Trophoblast cell (in vitro differentiated cells and primary cell): ENCODE measurements around the gene C3AR1.
A peak's percentile ranks its signal among the peaks of the same experiment; 100 is the strongest.

ENCODE experiments used
- DNase-seq, 2 donors: peaks; one replicate each; pipeline ENCODE4 v3.0.0-alpha.2; 2016
- H2AFZ ChIP-seq: 2 replicates; pipeline ENCODE4 v1.6.1; 2013; ENCODE audit warnings: low read length, moderate library complexity, mild to moderate bottlenecking; ENCODE audit not compliant: insufficient read depth, poor library complexity
- H2AK5ac ChIP-seq: 2 replicates; pipeline ENCODE4 v1.6.1; 2013; ENCODE audit warnings: mild to moderate bottlenecking, low read length
- H2BK120ac ChIP-seq: 2 replicates; pipeline ENCODE4 v1.6.1; 2013; ENCODE audit warnings: low read length, mild to moderate bottlenecking, moderate library complexity; ENCODE audit not compliant: insufficient read depth, poor library complexity
- H2BK12ac ChIP-seq: 2 replicates; pipeline ENCODE4 v1.6.1; 2013; ENCODE audit warnings: mild to moderate bottlenecking, low read length, moderate library complexity
- H2BK5ac ChIP-seq: 2 replicates; pipeline ENCODE4 v1.6.1; 2013; ENCODE audit warnings: low read length, low read depth, moderate library complexity, mild to moderate bottlenecking; ENCODE audit not compliant: poor library complexity
- H3K14ac ChIP-seq: 2 replicates; pipeline ENCODE4 v1.6.1; 2013; ENCODE audit warnings: mild to moderate bottlenecking, low read length
- H3K18ac ChIP-seq: 2 replicates; pipeline ENCODE4 v1.6.1; 2013; ENCODE audit warnings: mild to moderate bottlenecking, low read length
- H3K23ac ChIP-seq: 2 replicates; pipeline ENCODE4 v1.6.1; 2013; ENCODE audit warnings: low read length
- H3K27ac ChIP-seq: 2 replicates; pipeline ENCODE4 v1.5.1; 2013; ENCODE audit warnings: low read depth, mild to moderate bottlenecking, inconsistent platforms, low read length, moderate library complexity
- H3K27me3 ChIP-seq: 2 replicates; pipeline ENCODE4 v1.6.1; 2013; ENCODE audit warnings: inconsistent platforms, mild to moderate bottlenecking, low read length, moderate library complexity; ENCODE audit not compliant: insufficient read depth
- H3K36me3 ChIP-seq, 2 experiments: 1 replicate in 1 of 2; 2 replicates in 1 of 2; pipeline ENCODE4 v1.6.1; 2013; ENCODE audit warnings: low read length in 2 of 2, mild to moderate bottlenecking in 2 of 2, moderate library complexity in 1 of 2; ENCODE audit not compliant: insufficient read depth in 2 of 2, control insufficient read depth in 1 of 2
- H3K4ac ChIP-seq: 2 replicates; pipeline ENCODE4 v1.6.1; 2013; ENCODE audit warnings: low read depth, mild to moderate bottlenecking, low read length, moderate library complexity
- H3K4me1 ChIP-seq, 2 experiments: 1 replicate in 1 of 2; 2 replicates in 1 of 2; pipeline ENCODE4 v1.6.1; 2013; ENCODE audit warnings: low read length in 2 of 2, mild to moderate bottlenecking in 2 of 2, moderate library complexity in 1 of 2; ENCODE audit not compliant: insufficient read depth in 2 of 2, control insufficient read depth in 1 of 2
- H3K4me2 ChIP-seq: 2 replicates; pipeline ENCODE4 v1.6.1; 2013; ENCODE audit warnings: inconsistent platforms, mild to moderate bottlenecking, low read length, moderate library complexity
- H3K4me3 ChIP-seq: 2 replicates; pipeline ENCODE4 v1.5.1; 2013; ENCODE audit warnings: mild to moderate bottlenecking, low read depth, low read length, inconsistent platforms
- H3K79me1 ChIP-seq: one replicate; pipeline ENCODE4 v1.6.1; 2013; ENCODE audit warnings: low read length
- H3K79me2 ChIP-seq: 2 replicates; pipeline ENCODE4 v1.6.1; 2013; ENCODE audit warnings: low read length, mild to moderate bottlenecking; ENCODE audit not compliant: control insufficient read depth, insufficient read depth, poor library complexity
- H3K9ac ChIP-seq: 2 replicates; pipeline ENCODE4 v1.6.1; 2013; ENCODE audit warnings: mild to moderate bottlenecking, low read length
- H3K9me3 ChIP-seq: 2 replicates; pipeline ENCODE4 v1.6.1; 2013; ENCODE audit warnings: low read depth, mild to moderate bottlenecking, control low read depth, inconsistent platforms, low read length; ENCODE audit not compliant: insufficient read depth
- H4K12ac ChIP-seq: 2 replicates; pipeline ENCODE4 v1.6.1; 2013; ENCODE audit warnings: low read depth, mild to moderate bottlenecking, low read length, moderate library complexity
- H4K8ac ChIP-seq: 2 replicates; pipeline ENCODE4 v1.6.1; 2013; ENCODE audit warnings: low read depth, mild to moderate bottlenecking, low read length, moderate library complexity
- H4K91ac ChIP-seq: one replicate; pipeline ENCODE4 v1.6.1; 2013; ENCODE audit warnings: low read depth, mild to moderate bottlenecking, low read length, moderate library complexity
- WGBS: extraction: QIAGEN DNeasy Blood & Tissue Kit; methylation state at CpG from one replicate; pipeline ENCODE4 v1.1.7; 2013; ENCODE audit warnings: missing lambda C conversion rate; ENCODE audit not compliant: insufficient read length, insufficient coverage; ENCODE audit errors: extremely low coverage; 5-methylcytosine and 5-hydroxymethylcytosine counted together

Gene C3AR1

GRCh38 chr12:8034802-8035201 lies 31.4 kb downstream of the C3AR1 start:
- Histone ChIP-seq H3K23ac (no peak overlapping the region), H3K9ac (no peak overlapping the region), H3K14ac (no peak overlapping the region), H4K8ac (no peak overlapping the region), H3K27ac (peak overlapping the region; percentile 42), H3K79me1 (peaks cover 9% of the 10 kb centered on the region), H3K36me3 (peaks cover 2% of the 10 kb centered on the region in 2 experiments), H3K4me3 (no peak overlapping the region), H3K9me3 (no peaks in the 10 kb centered on the region), H3K4me2 (no peak overlapping the region), H4K91ac (no peak overlapping the region), H2AFZ (no peak overlapping the region), H3K18ac (no peak overlapping the region), H4K12ac (no peak overlapping the region), H2BK120ac (no peak overlapping the region), H2BK12ac (no peak overlapping the region), H3K27me3 (no peaks in the 10 kb centered on the region), H3K4ac (no peak overlapping the region), H2BK5ac (no peak overlapping the region), H3K79me2 (peaks cover 9% of the 10 kb centered on the region), H2AK5ac (no peak overlapping the region), H3K4me1 (peaks cover 17 to 33% of the 10 kb centered on the region in 2 experiments)
- peak; percentile 48 to 71 for DNase-seq

- peak overlapping the region; percentile 70 for H3K4me2 ChIP-seq
- peak in 1 of 2 donors; percentile 38 for DNase-seq
- peak overlapping the region; percentile 58 for H2BK5ac ChIP-seq
- H3K4me1 ChIP-seq = peaks cover 14 to 30% of the 10 kb centered on the region in 2 experiments
- H4K91ac ChIP-seq = peak overlapping the region; percentile 56
- H2AFZ ChIP-seq = peak overlapping the region; percentile 55
- no peaks in the 10 kb centered on the region for H3K9me3 ChIP-seq
- no CpG with 5 or more reads among the region's 17 CpGs for WGBS
- H3K4me3 ChIP-seq = peak overlapping the region; percentile 93
- no peaks in the 10 kb centered on the region for H3K27me3 ChIP-seq
- peak overlapping the region; percentile 85 for H3K18ac ChIP-seq
- peaks cover 9% of the 10 kb centered on the region for H3K79me1 ChIP-seq
- peak overlapping the region; percentile 65 for H2BK120ac ChIP-seq
- peak overlapping the region; percentile 40 for H3K27ac ChIP-seq
- H2AK5ac ChIP-seq = peak overlapping the region; percentile 16
- H3K14ac ChIP-seq = peak overlapping the region; percentile 87
- H4K12ac ChIP-seq = peak overlapping the region; percentile 72
- H3K79me2 ChIP-seq = peaks cover 9% of the 10 kb centered on the region
- H4K8ac ChIP-seq = peak overlapping the region; percentile 85
- H3K36me3 ChIP-seq = no peaks in the 10 kb centered on the region
- H3K4ac ChIP-seq = peak overlapping the region; percentile 71
- H2BK12ac ChIP-seq = no peak overlapping the region
- H3K9ac ChIP-seq = peak overlapping the region; percentile 88
- no peak overlapping the region for H3K23ac ChIP-seq
These were observed 32.8 kb downstream of the C3AR1 start for GRCh38 chr12:8033153-8034044.

GRCh38 chr12:8032242-8033152 lies 33.7 kb downstream of the C3AR1 start, which contains the start of gene FOXJ2:
TSS of gene FOXJ2 (plus strand) at chr12:8032716. CDS start at chr12:8039833, 7,117 bp downstream.
- peak within 1 kb of the TSS; percentile 71 for H3K4ac ChIP-seq
- peak within 1 kb of the TSS; percentile 40 for H3K27ac ChIP-seq
- H3K79me1 ChIP-seq = peaks cover 9% of the 10 kb centered on the region
- peak within 1 kb of the TSS; percentile 65 for H2BK120ac ChIP-seq
- peak within 1 kb of the TSS; percentile 58 for H2BK5ac ChIP-seq
- H3K9ac ChIP-seq = peak within 1 kb of the TSS; percentile 90
- peak; percentile 47 to 74 for DNase-seq
- peak within 1 kb of the TSS; percentile 72 for H4K12ac ChIP-seq
- no peak within 1 kb of the TSS for H3K23ac ChIP-seq
- H2AK5ac ChIP-seq = peak within 1 kb of the TSS; percentile 16
- H3K4me3 ChIP-seq = peak within 1 kb of the TSS; percentile 93
- peaks cover 9% of the 10 kb centered on the region for H3K79me2 ChIP-seq
- no peaks in the 10 kb centered on the region for H3K27me3 ChIP-seq
- peak within 1 kb of the TSS; percentile 85 for H3K18ac ChIP-seq
- no peak within 1 kb of the TSS for H2BK12ac ChIP-seq
- peak within 1 kb of the TSS; percentile 74 for H2AFZ ChIP-seq
- peaks cover 12 to 27% of the 10 kb centered on the region in 2 experiments for H3K4me1 ChIP-seq
- H4K8ac ChIP-seq = peak within 1 kb of the TSS; percentile 85
- peak within 1 kb of the TSS; percentile 87 for H3K14ac ChIP-seq
- H3K36me3 ChIP-seq = no peaks in the 10 kb centered on the region
- H3K4me2 ChIP-seq = peak within 1 kb of the TSS; percentile 100
- WGBS = no CpG with 5 or more reads among the region's 93 CpGs
- peak within 1 kb of the TSS; percentile 69 for H4K91ac ChIP-seq
- H3K9me3 ChIP-seq = no peaks in the 10 kb centered on the region

GRCh38 chr12:8031872-8032241 lies 34.3 kb downstream of the C3AR1 start:
- no peak for DNase-seq
- no CpG with 5 or more reads among the region's 5 CpGs for WGBS

More at GRCh38 chr12:8031872-8032241, 34.3 kb downstream of the C3AR1 start:
- H2BK12ac ChIP-seq = no peak overlapping the region
- H3K9me3 ChIP-seq = no peaks in the 10 kb centered on the region
- no peak overlapping the region for H3K4ac ChIP-seq
- H4K12ac ChIP-seq = no peak overlapping the region
- peaks cover 9% of the 10 kb centered on the region for H3K79me2 ChIP-seq
- H3K14ac ChIP-seq = no peak overlapping the region
- no peak overlapping the region for H3K23ac ChIP-seq
- no peak overlapping the region for H2BK120ac ChIP-seq
- H3K27me3 ChIP-seq = no peaks in the 10 kb centered on the region
- H3K18ac ChIP-seq = no peak overlapping the region
- H3K79me1 ChIP-seq = peaks cover 13% of the 10 kb centered on the region
- H4K91ac ChIP-seq = no peak overlapping the region
- H3K4me1 ChIP-seq = peaks cover 12 to 27% of the 10 kb centered on the region in 2 experiments
- H2BK5ac ChIP-seq = no peak overlapping the region
- H3K36me3 ChIP-seq = no peaks in the 10 kb centered on the region
- no peak overlapping the region for H4K8ac ChIP-seq
- no peak overlapping the region for H3K9ac ChIP-seq
- no peak overlapping the region for H2AK5ac ChIP-seq
- H3K4me3 ChIP-seq = no peak overlapping the region
- H2AFZ ChIP-seq = no peak overlapping the region
- peak overlapping the region; percentile 100 for H3K4me2 ChIP-seq
- no peak overlapping the region for H3K27ac ChIP-seq
